IMR-90 (cell line): Measurements from ENCODE around the gene COPB1. TPM values are rescaled to one million over a fixed set of nuclear protein-coding genes. Genes with fewer than 3 reads are reported as not detected.
A peak's percentile ranks its signal among the peaks of the same experiment; 100 is the strongest.
"Not testable (repeated sequence)": the region's sequence is repeated elsewhere in the genome, so short reads cannot be mapped to it uniquely, and the experiment has no call there.

Experiments
- ATAC-seq: fragments of 200-7000 bp; cut with Tn5 transposase; 2 replicates; pipeline ENCODE4 v1.9.1; 2020; ENCODE audit warnings: low read depth, mild to moderate bottlenecking, moderate library complexity
- BruUV-seq: library from RNA; stranded (reverse); fragments of 400-500 nt; replicated peaks from 2 replicates; lab custom pipeline; 2021; lab: Mats Ljungman, UMichigan
- CTCF ChIA-PET: fragments of 300-600 bp; formaldehyde crosslinking; extraction: SDS; loops from one replicate; lab custom pipeline; 2021; ENCODE audit warnings: antibody characterized with exemption; lab: Yijun Ruan, JAX
- POLR2A ChIA-PET: fragments of 300-600 bp; sonication (Branson Sonifier 250); formaldehyde crosslinking; loops from one replicate; lab custom pipeline; 2022; ENCODE audit warnings: antibody characterized with exemption; ENCODE audit not compliant: unreplicated experiment; lab: Charles Lee
- DNase-seq: peaks from one replicate; pipeline ENCODE4 v3.0.0; 2013
- H2AFZ ChIP-seq: replicated peaks from 2 replicates; pipeline ENCODE3; 2013; ENCODE audit warnings: low read length, mild to moderate bottlenecking; ENCODE audit not compliant: poor library complexity
- H2AK5ac ChIP-seq: 2 replicates; pipeline ENCODE4 v1.6.1; 2013; ENCODE audit warnings: low read depth, low read length, inconsistent platforms
- H2AK9ac ChIP-seq: replicated peaks from 2 replicates; pipeline ENCODE3; 2013; ENCODE audit warnings: mild to moderate bottlenecking, low read depth, low read length, moderate library complexity; ENCODE audit not compliant: poor library complexity
- H2BK120ac ChIP-seq: 2 replicates; pipeline ENCODE4 v1.6.1; 2013; ENCODE audit warnings: low read depth, low read length, inconsistent platforms
- H2BK15ac ChIP-seq: 3 replicates; pipeline ENCODE4 v1.6.1; 2013; ENCODE audit warnings: low read depth, low read length, inconsistent platforms
- H2BK20ac ChIP-seq: 2 replicates; pipeline ENCODE4 v1.6.1; 2013; ENCODE audit warnings: low read depth, mild to moderate bottlenecking, inconsistent platforms, low read length, moderate library complexity
- H2BK5ac ChIP-seq: 2 replicates; pipeline ENCODE4 v1.6.1; 2013; ENCODE audit warnings: mild to moderate bottlenecking, low read depth, low read length, inconsistent platforms; ENCODE audit not compliant: poor library complexity, severe bottlenecking
- H3K14ac ChIP-seq: replicated peaks from 2 replicates; pipeline ENCODE4 v1.6.1; 2013; ENCODE audit warnings: low read depth, low read length, inconsistent platforms
- H3K18ac ChIP-seq: 2 replicates; pipeline ENCODE4 v1.6.1; 2013; ENCODE audit warnings: low read depth, low read length, control low read depth
- H3K23ac ChIP-seq: 2 replicates; pipeline ENCODE4 v1.6.1; 2013; ENCODE audit warnings: low read depth, low read length, inconsistent platforms
- H3K27ac ChIP-seq: 2 replicates; pipeline ENCODE4 v1.5.1; 2013; ENCODE audit warnings: mild to moderate bottlenecking, control low read depth, low read length; ENCODE audit not compliant: insufficient read depth
- H3K27me3 ChIP-seq: 2 replicates; pipeline ENCODE4 v1.6.1; 2013; ENCODE audit warnings: low read length; ENCODE audit not compliant: control insufficient read depth, insufficient read depth
- H3K36me3 ChIP-seq: 2 replicates; pipeline ENCODE4 v1.6.1; 2013; ENCODE audit warnings: low read length, mixed read lengths; ENCODE audit not compliant: control insufficient read depth, insufficient read depth
- H3K4ac ChIP-seq: 2 replicates; pipeline ENCODE4 v1.6.1; 2013; ENCODE audit warnings: low read depth, low read length, inconsistent platforms
- H3K4me1 ChIP-seq: 2 replicates; pipeline ENCODE4 v1.6.1; 2013; ENCODE audit warnings: low read length, mixed read lengths; ENCODE audit not compliant: control insufficient read depth, insufficient read depth
- H3K4me2 ChIP-seq: 2 replicates; pipeline ENCODE4 v1.6.1; 2013; ENCODE audit warnings: low read depth, mild to moderate bottlenecking, control low read depth, low read length, moderate library complexity
- H3K4me3 ChIP-seq: 2 replicates; pipeline ENCODE4 v1.5.1; 2013; ENCODE audit warnings: low read depth, mild to moderate bottlenecking, control low read depth, low read length, moderate library complexity; ENCODE audit not compliant: insufficient read depth
- H3K56ac ChIP-seq: 2 replicates; pipeline ENCODE4 v1.6.1; 2013; ENCODE audit warnings: low read length, inconsistent platforms; ENCODE audit not compliant: insufficient read depth; ENCODE audit errors: extremely low read depth
- H3K79me1 ChIP-seq, 2 experiments: 2 replicates each; pipeline ENCODE4 v1.6.1; 2013; ENCODE audit warnings: low read length in 2 of 2, inconsistent platforms in 1 of 2, low read depth in 1 of 2
- H3K9ac ChIP-seq: 2 replicates; pipeline ENCODE4 v1.6.1; 2013; ENCODE audit warnings: low read depth, low read length, control low read depth
- H3K9me1 ChIP-seq: 2 replicates; pipeline ENCODE4 v1.6.1; 2013; ENCODE audit warnings: low read length, inconsistent platforms; ENCODE audit not compliant: insufficient read depth
- H3K9me3 ChIP-seq: 2 replicates; pipeline ENCODE4 v1.6.1; 2013; ENCODE audit warnings: low read length; ENCODE audit not compliant: control insufficient read depth, insufficient read depth
- H4K20me1 ChIP-seq: 2 replicates; pipeline ENCODE4 v1.6.1; 2013; ENCODE audit warnings: low read length, inconsistent platforms; ENCODE audit not compliant: insufficient read depth
- H4K5ac ChIP-seq: 2 replicates; pipeline ENCODE4 v1.6.1; 2013; ENCODE audit warnings: mild to moderate bottlenecking, low read depth, low read length, control low read depth
- H4K8ac ChIP-seq, 2 experiments: 2 replicates each; pipeline ENCODE4 v1.6.1; 2013; ENCODE audit warnings: low read depth in 2 of 2, low read length in 2 of 2, control low read depth in 1 of 2, inconsistent platforms in 1 of 2
- H4K91ac ChIP-seq: 2 replicates; pipeline ENCODE4 v1.6.1; 2013; ENCODE audit warnings: low read depth, low read length, inconsistent platforms; ENCODE audit not compliant: insufficient read depth
- FOS ChIP-seq: fragments of 150-350 bp; IDR thresholded peaks from 2 replicates; pipeline ENCODE4 v1.6.1; 2016; ENCODE audit warnings: low read depth, low read length
- RAD21 ChIP-seq: IDR thresholded peaks from 2 replicates; pipeline ENCODE4 v1.6.1; 2012; ENCODE audit warnings: low read length, improper control_type of control experiment
- SMC3 ChIP-seq: fragments of 150-350 bp; IDR thresholded peaks from 2 replicates; pipeline ENCODE4 v1.6.1; 2016; ENCODE audit warnings: low read depth, mild to moderate bottlenecking, antibody characterized with exemption, low read length, moderate library complexity
- WGBS, 2 experiments: methylation state at CpG; one replicate each; pipeline versions ENCODE4 v1.1.5 to v1.1.7; 2013; ENCODE audit warnings: missing lambda C conversion rate in 2 of 2; ENCODE audit not compliant: insufficient read length in 1 of 2; ENCODE audit errors: extremely low coverage in 2 of 2; 5-methylcytosine and 5-hydroxymethylcytosine counted together
- dilution Hi-C: fragments of 300-500 bp; cut with HindIII; formaldehyde crosslinking; loops from one replicate; pipeline ENCODE4 v1.14.3; 2018; ENCODE audit warnings: low sequenced_read_pairs; ENCODE audit not compliant: unreplicated experiment
- in situ Hi-C: fragments of 300-500 bp; cut with MboI; formaldehyde crosslinking; loops from 3 replicates; pipeline ENCODE4 v1.14.3; 2019; ENCODE audit warnings: low sequenced_read_pairs, inconsistent platforms, mixed read lengths
- intact Hi-C: fragments of 100-400 bp; cut with micrococcal nuclease; formaldehyde crosslinking; loops from 2 replicates; pipeline ENCODE4 v1.10.0; 2022
- polyA plus RNA-seq, 3 experiments: library from polyadenylated mRNA; depleted of rRNA; stranded (reverse); fragments of >200 nt; gene quantifications; 2 replicates each; pipeline ENCODE4 v1.2.3, GENCODE V29; 2012; ENCODE audit warnings: low replicate concordance in 1 of 3
- total RNA-seq: library from RNA; depleted of rRNA; stranded (reverse); fragments of >200 nt; gene quantifications from 2 replicates; pipeline ENCODE4 v1.2.3, GENCODE V29; 2012
- TF ChIP-seq, protein P1 (sequence below): conservative IDR thresholded peaks from 2 replicates; pipeline ENCODE4 v1.5.1; 2012; ENCODE audit warnings: mild to moderate bottlenecking, low read depth, low read length, improper control_type of control experiment

The COPB1 gene
- total and polyA plus RNA-seq, 2 of the 4 experiments (the other 2 are of a cell fraction) = 136 to 341 TPM

DNA sequence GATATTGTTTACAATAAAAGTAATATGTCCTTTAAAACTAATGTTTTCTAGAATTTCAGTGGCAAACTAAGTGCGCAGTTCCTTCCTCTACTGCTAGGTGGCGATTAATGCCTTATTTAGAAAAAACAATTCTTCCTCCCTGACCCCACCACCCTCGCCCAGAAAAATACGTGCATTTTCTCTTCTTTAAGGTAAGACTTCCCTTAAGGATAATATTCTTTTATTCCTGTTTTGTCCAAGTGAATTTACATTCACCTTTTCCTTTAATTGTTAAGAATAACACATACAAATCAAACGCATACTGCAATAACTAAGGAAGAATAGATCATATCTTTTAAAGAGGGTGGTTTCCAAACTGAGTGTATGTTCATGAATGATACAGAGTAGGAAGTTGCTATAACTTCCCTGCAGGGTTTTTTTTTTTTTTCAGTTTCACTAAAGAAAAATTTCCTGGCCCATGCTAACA, 37.6 kb upstream of the COPB1 start:
- peak; percentile 15 for DNase-seq
- no peaks in the 10 kb centered on the region for H3K79me1 ChIP-seq

DNA sequence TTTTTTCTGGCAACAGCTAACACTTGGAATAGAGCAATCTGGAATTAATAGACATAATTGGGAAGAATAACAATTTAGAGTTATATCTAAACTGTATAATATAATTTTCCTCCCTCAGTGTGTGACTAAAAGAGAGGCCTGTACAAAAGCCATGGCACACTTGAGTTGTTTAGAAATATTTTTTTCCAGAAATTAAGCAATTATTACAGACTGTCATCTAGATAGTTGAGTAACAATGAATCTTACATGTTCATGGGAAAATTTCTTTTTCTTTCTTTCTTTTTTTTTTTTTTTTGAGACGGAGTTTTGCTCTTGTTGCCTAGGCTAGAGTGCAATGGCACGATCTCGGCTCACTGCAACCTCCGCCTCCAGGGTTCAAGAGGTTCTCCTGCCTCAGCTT, 35.6 kb upstream of the COPB1 start:
- in situ Hi-C loops, H3K9me3 ChIP-seq, POLR2A ChIA-PET, H3K9ac ChIP-seq, H3K4me2 ChIP-seq, H4K91ac ChIP-seq, H4K5ac ChIP-seq, H4K8ac ChIP-seq, H3K23ac ChIP-seq, H3K9me1 ChIP-seq, H3K79me1 ChIP-seq, dilution Hi-C loops, H3K14ac ChIP-seq, H2AK9ac ChIP-seq, H3K36me3 ChIP-seq, H3K4me1 ChIP-seq, H2BK15ac ChIP-seq, H4K20me1 ChIP-seq, H3K27ac ChIP-seq, H2AK5ac ChIP-seq, H3K56ac ChIP-seq, BruUV-seq, H2AFZ ChIP-seq, DNase-seq, ATAC-seq, H3K4ac ChIP-seq, H3K27me3 ChIP-seq, H2BK120ac ChIP-seq, H3K18ac ChIP-seq, H3K4me3 ChIP-seq, H2BK5ac ChIP-seq, H2BK20ac ChIP-seq: not testable (repeated sequence)
- CTCF ChIA-PET = interaction anchor here (0.6 to 0.7 kb wide), 2 partner anchors 53 to 306 kb away, joined by 5 to 7 read pairs; no protein-coding TSS in a partner anchor
- 83% methylated on average over 1 of the region's 4 CpGs; no CpG with 5 or more reads in 1 of the 2 experiments for WGBS, 2 experiments
- intact Hi-C loops = loop anchor here (5.0 kb wide), 1 partner anchor 252 kb away; no protein-coding TSS in a partner anchor

More for the DNA sequence above, 37.6 kb upstream of the COPB1 start:
- Histone ChIP-seq H2BK5ac (no peak overlapping the region), H2AFZ (no peak overlapping the region), H3K4me1 (no peaks in the 10 kb centered on the region), H3K9me3 (no peaks in the 10 kb centered on the region), H3K36me3 (no peaks in the 10 kb centered on the region), H3K18ac (no peak overlapping the region), H3K4me2 (no peak overlapping the region), H2AK5ac (no peak overlapping the region), H4K91ac (no peak overlapping the region), H2AK9ac (no peak overlapping the region), H2BK20ac (no peak overlapping the region), H3K4me3 (no peak overlapping the region), H3K23ac (no peak overlapping the region), H3K56ac (no peak overlapping the region), H3K9ac (no peak overlapping the region), H3K9me1 (no peaks in the 10 kb centered on the region), H3K4ac (no peak overlapping the region), H2BK15ac (no peak overlapping the region), H4K5ac (no peak overlapping the region), H4K8ac (no peak overlapping the region), H2BK120ac (no peak overlapping the region), H3K14ac (no peak overlapping the region), H3K27me3 (peaks cover 5% of the 10 kb centered on the region), H3K27ac (no peak overlapping the region), H4K20me1 (no peaks in the 10 kb centered on the region)
- dilution Hi-C loops = no loop called here
- WGBS, 2 experiments = no CpG with 5 or more reads among the region's 5 CpGs
- no TSS peak for BruUV-seq
- ChIA-PET CTCF (no interaction called here), POLR2A (interaction anchor here (0.7 kb wide), 1 partner anchor 37 kb away, joined by 7 read pairs; no protein-coding TSS in a partner anchor)
- intact Hi-C loops = loop anchor here (1.0 to 5.0 kb wide), 3 partner anchors 250 to 538 kb away; no protein-coding TSS in a partner anchor
- peak; percentile 86 for ATAC-seq
- TF ChIP-seq, protein P1, sequence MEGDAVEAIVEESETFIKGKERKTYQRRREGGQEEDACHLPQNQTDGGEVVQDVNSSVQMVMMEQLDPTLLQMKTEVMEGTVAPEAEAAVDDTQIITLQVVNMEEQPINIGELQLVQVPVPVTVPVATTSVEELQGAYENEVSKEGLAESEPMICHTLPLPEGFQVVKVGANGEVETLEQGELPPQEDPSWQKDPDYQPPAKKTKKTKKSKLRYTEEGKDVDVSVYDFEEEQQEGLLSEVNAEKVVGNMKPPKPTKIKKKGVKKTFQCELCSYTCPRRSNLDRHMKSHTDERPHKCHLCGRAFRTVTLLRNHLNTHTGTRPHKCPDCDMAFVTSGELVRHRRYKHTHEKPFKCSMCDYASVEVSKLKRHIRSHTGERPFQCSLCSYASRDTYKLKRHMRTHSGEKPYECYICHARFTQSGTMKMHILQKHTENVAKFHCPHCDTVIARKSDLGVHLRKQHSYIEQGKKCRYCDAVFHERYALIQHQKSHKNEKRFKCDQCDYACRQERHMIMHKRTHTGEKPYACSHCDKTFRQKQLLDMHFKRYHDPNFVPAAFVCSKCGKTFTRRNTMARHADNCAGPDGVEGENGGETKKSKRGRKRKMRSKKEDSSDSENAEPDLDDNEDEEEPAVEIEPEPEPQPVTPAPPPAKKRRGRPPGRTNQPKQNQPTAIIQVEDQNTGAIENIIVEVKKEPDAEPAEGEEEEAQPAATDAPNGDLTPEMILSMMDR = peak; percentile 67
- TF ChIP-seq FOS (no peak), RAD21 (peak; percentile 56), SMC3 (0 out of 2 replicates have a peak, but pooled peaks have one; percentile 29)
- in situ Hi-C loops = no loop called here
